H1 (cell line): ENCODE results near the gene ELAPOR1. TPM values are rescaled to one million over a fixed set of nuclear protein-coding genes. Genes with fewer than 3 reads are reported as not detected.

Source experiments
- CTCF ChIA-PET: fragments of 300-600 bp; sonication (Branson Sonifier 250); formaldehyde crosslinking; loops from one replicate; lab custom pipeline; 2021; ENCODE audit not compliant: partially characterized antibody; lab: Charles Lee
- POLR2A ChIA-PET: fragments of 300-600 bp; sonication (Branson Sonifier 250); formaldehyde crosslinking; loops from one replicate; lab custom pipeline; 2021; ENCODE audit warnings: inconsistent platforms; ENCODE audit not compliant: partially characterized antibody; lab: Charles Lee
- DNase-seq, 2 experiments: peaks; one replicate each; pipeline versions ENCODE4 v3.0.0 to v3.0.0-alpha.2; 2010 to 2022; ENCODE audit warnings: low spot score in 2 of 2, low read depth in 1 of 2, mixed read lengths in 1 of 2
- FAIRE-seq: peaks from 2 replicates; lab custom pipeline; 2011; peaks lifted over from hg19 to GRCh38; lab: Jason Lieb, UNC
- H2AFZ ChIP-seq: 2 replicates; pipeline ENCODE4 v1.8.1; 2012; ENCODE audit warnings: low read length, inconsistent platforms
- H2AK5ac ChIP-seq: 2 replicates; pipeline ENCODE4 v1.6.1; 2013; ENCODE audit warnings: low read depth, low read length
- H2BK120ac ChIP-seq: replicated peaks from 2 replicates; pipeline ENCODE3; 2013; ENCODE audit warnings: low read depth, low read length, inconsistent platforms
- H2BK12ac ChIP-seq: 2 replicates; pipeline ENCODE4 v1.6.1; 2013; ENCODE audit warnings: low read depth, low read length
- H2BK15ac ChIP-seq: 2 replicates; pipeline ENCODE4 v1.6.1; 2013; ENCODE audit warnings: low read length
- H2BK20ac ChIP-seq: 2 replicates; pipeline ENCODE4 v1.6.1; 2013; ENCODE audit warnings: low read length
- H2BK5ac ChIP-seq: 2 replicates; pipeline ENCODE4 v1.6.1; 2013; ENCODE audit warnings: low read depth, low read length
- H3K14ac ChIP-seq: 2 replicates; pipeline ENCODE4 v1.6.1; 2013; ENCODE audit warnings: inconsistent platforms; ENCODE audit not compliant: insufficient read length
- H3K18ac ChIP-seq: 2 replicates; pipeline ENCODE4 v1.6.1; 2013; ENCODE audit warnings: low read length; ENCODE audit errors: extremely low read depth
- H3K23ac ChIP-seq: 2 replicates; pipeline ENCODE4 v1.6.1; 2013; ENCODE audit warnings: inconsistent platforms; ENCODE audit not compliant: insufficient read length
- H3K23me2 ChIP-seq: 2 replicates; pipeline ENCODE4 v1.6.1; 2013; ENCODE audit warnings: low read depth, low read length
- H3K27ac ChIP-seq: 2 replicates; pipeline ENCODE4 v1.6.1; 2011; ENCODE audit warnings: low read depth, low read length, inconsistent platforms
- H3K27me3 ChIP-seq, 4 experiments: replicated peaks in 1 of 4; 1 replicate in 1 of 4; 2 replicates in 3 of 4; pipeline versions ENCODE4 v1.6.1 to v1.8.1; 2011 to 2013; ENCODE audit warnings: low read length in 3 of 4, mild to moderate bottlenecking in 3 of 4, inconsistent platforms in 2 of 4, mixed read lengths in 2 of 4, moderate library complexity in 1 of 4; ENCODE audit not compliant: control insufficient read depth in 3 of 4, insufficient read depth in 3 of 4; ENCODE audit errors: extremely low read depth in 1 of 4
- H3K36me3 ChIP-seq, 4 experiments: 2 replicates each; pipeline versions ENCODE4 v1.6.1 to v1.8.1; 2011 to 2013; ENCODE audit warnings: mild to moderate bottlenecking in 4 of 4, low read length in 3 of 4, moderate library complexity in 2 of 4, control low read depth in 1 of 4, inconsistent platforms in 1 of 4; ENCODE audit not compliant: insufficient read depth in 4 of 4, control insufficient read depth in 2 of 4
- H3K4ac ChIP-seq: replicated peaks from 2 replicates; pipeline ENCODE3; 2013; ENCODE audit warnings: low read length, low read depth, mixed read lengths, inconsistent platforms; ENCODE audit not compliant: insufficient read length
- H3K4me1 ChIP-seq, 4 experiments: replicated peaks in 1 of 4; 1 replicate in 1 of 4; 2 replicates in 3 of 4; pipeline versions ENCODE4 v1.6.1 to v1.8.1; 2011 to 2013; ENCODE audit warnings: low read length in 3 of 4, inconsistent platforms in 2 of 4, mixed read lengths in 1 of 4; ENCODE audit not compliant: insufficient read depth in 4 of 4, control insufficient read depth in 3 of 4
- H3K4me2 ChIP-seq, 2 experiments: 2 replicates each; pipeline versions ENCODE4 v1.6.1 to v1.8.1; 2011 to 2013; ENCODE audit warnings: low read depth in 2 of 2, low read length in 2 of 2, control low read depth in 1 of 2, inconsistent platforms in 1 of 2, mild to moderate bottlenecking in 1 of 2; ENCODE audit not compliant: insufficient read depth in 1 of 2
- H3K4me3 ChIP-seq, 4 experiments: fragments of 200-600, 300-600 bp in 1 of 4; sonication (generic), shearing (Covaris generic), sonication (Bioruptor Twin) in 1 of 4; 2 replicates each; pipeline versions ENCODE4 v1.5.1 to v1.8.1; 2011 to 2016; ENCODE audit warnings: low read length in 4 of 4, low read depth in 3 of 4, control low read depth in 2 of 4, inconsistent platforms in 2 of 4, mild to moderate bottlenecking in 2 of 4, mixed read lengths in 1 of 4, moderate library complexity in 1 of 4; ENCODE audit not compliant: insufficient read depth in 2 of 4; ENCODE audit errors: extremely low read depth in 1 of 4
- H3K56ac ChIP-seq: replicated peaks from 2 replicates; pipeline ENCODE3; 2013; ENCODE audit warnings: low read depth, mild to moderate bottlenecking, mixed read lengths, low read length, inconsistent platforms; ENCODE audit not compliant: insufficient read length
- H3K79me1 ChIP-seq: 2 replicates; pipeline ENCODE4 v1.6.1; 2013; ENCODE audit warnings: low read depth, low read length, control low read depth
- H3K79me2 ChIP-seq, 2 experiments: 2 replicates each; pipeline versions ENCODE4 v1.6.1 to v1.8.1; 2012 to 2013; ENCODE audit warnings: low read length in 2 of 2, mild to moderate bottlenecking in 2 of 2, inconsistent platforms in 1 of 2; ENCODE audit not compliant: insufficient read depth in 2 of 2, control insufficient read depth in 1 of 2
- H3K9ac ChIP-seq, 4 experiments: replicated peaks in 1 of 4; 1 replicate in 1 of 4; 2 replicates in 3 of 4; pipeline versions ENCODE4 v1.6.1 to v1.8.1; 2011 to 2013; ENCODE audit warnings: low read depth in 3 of 4, low read length in 3 of 4, control low read depth in 2 of 4, mild to moderate bottlenecking in 2 of 4, moderate library complexity in 2 of 4, inconsistent platforms in 1 of 4; ENCODE audit errors: extremely low read depth in 1 of 4
- H3K9me3 ChIP-seq, 2 experiments: 2 replicates each; pipeline versions ENCODE4 v1.6.1 to v1.8.1; 2012 to 2013; ENCODE audit warnings: mild to moderate bottlenecking in 2 of 2, moderate library complexity in 2 of 2, control low read depth in 1 of 2, inconsistent platforms in 1 of 2, low read depth in 1 of 2, low read length in 1 of 2, mixed read lengths in 1 of 2; ENCODE audit not compliant: insufficient read depth in 2 of 2
- H4K20me1 ChIP-seq, 2 experiments: replicated peaks in 1 of 2; 2 replicates each; pipeline versions ENCODE3 to v1.8.1; 2011 to 2013; ENCODE audit warnings: inconsistent platforms in 2 of 2, low read length in 2 of 2, mild to moderate bottlenecking in 1 of 2; ENCODE audit not compliant: insufficient read depth in 2 of 2, control insufficient read depth in 1 of 2
- H4K5ac ChIP-seq: 2 replicates; pipeline ENCODE4 v1.6.1; 2013; ENCODE audit warnings: low read length, low read depth, mixed read lengths, inconsistent platforms; ENCODE audit not compliant: insufficient read length
- H4K8ac ChIP-seq: 2 replicates; pipeline ENCODE4 v1.8.0; 2013; ENCODE audit warnings: mild to moderate bottlenecking, moderate library complexity, low read length, inconsistent platforms; ENCODE audit not compliant: insufficient read depth; ENCODE audit errors: extremely low read depth
- H4K91ac ChIP-seq: replicated peaks from 2 replicates; pipeline ENCODE3; 2013; ENCODE audit warnings: low read length, mixed read lengths, inconsistent platforms; ENCODE audit not compliant: insufficient read length
- BRCA1 ChIP-seq: IDR thresholded peaks from 2 replicates; pipeline ENCODE4 v1.6.1; 2012; ENCODE audit warnings: low read depth, low read length, improper control_type of control experiment
- CBX5 ChIP-seq: fragments of 300-800, 300-1000 bp; sonication (generic); IDR thresholded peaks from 2 replicates; pipeline ENCODE4 v1.7.1; 2016; ENCODE audit warnings: antibody characterized with exemption, low read length, low read depth
- EZH2 ChIP-seq: fragments of 200-600 bp; sonication (generic); IDR thresholded peaks from 2 replicates; pipeline ENCODE4 v1.7.1; 2012; ENCODE audit warnings: low read depth, mild to moderate bottlenecking, moderate library complexity, low read length, inconsistent platforms; ENCODE audit not compliant: severe bottlenecking
- NANOG ChIP-seq: IDR thresholded peaks from 2 replicates; pipeline ENCODE4 v1.6.1; 2011; ENCODE audit warnings: low read length, low read depth, mild to moderate bottlenecking, inconsistent platforms; ENCODE audit not compliant: insufficient read depth, poor library complexity, severe bottlenecking
- NRF1 ChIP-seq: IDR thresholded peaks from 2 replicates; pipeline ENCODE4 v1.6.1; 2011; ENCODE audit warnings: mild to moderate bottlenecking, low read depth, low read length, improper control_type of control experiment
- RBBP5 ChIP-seq: IDR thresholded peaks from 2 replicates; pipeline ENCODE4 v1.7.1; 2012; ENCODE audit warnings: low read depth, mild to moderate bottlenecking, inconsistent platforms, low read length, moderate library complexity, borderline replicate concordance
- SAP30 ChIP-seq: fragments of 300-600 bp; sonication (generic); IDR thresholded peaks from 2 replicates; pipeline ENCODE4 v1.7.1; 2012; ENCODE audit warnings: low read length, moderate library complexity, mild to moderate bottlenecking, inconsistent platforms; ENCODE audit not compliant: insufficient read depth, insufficient replicate concordance
- SP4 ChIP-seq: IDR thresholded peaks from 2 replicates; pipeline ENCODE4 v1.6.1; 2012; ENCODE audit warnings: low read length, inconsistent platforms
- TCF12 ChIP-seq: IDR thresholded peaks from 2 replicates; pipeline ENCODE4 v1.6.1; 2011; ENCODE audit warnings: low read depth, mild to moderate bottlenecking, low read length
- USF2 ChIP-seq: IDR thresholded peaks from 2 replicates; pipeline ENCODE4 v1.6.1; 2011; ENCODE audit warnings: low read length, improper control_type of control experiment
- YY1 ChIP-seq: IDR thresholded peaks from 2 replicates; pipeline ENCODE4 v1.6.1; 2011; ENCODE audit warnings: low read depth, mild to moderate bottlenecking, low read length
- WGBS, 2 experiments: shearing (Covaris generic) in 1 of 2; methylation state at CpG; one replicate each; pipeline versions ENCODE4 v1.1.6 to v1.1.7; 2013 to 2015; ENCODE audit warnings: low lambda C conversion rate in 2 of 2, mixed read lengths in 2 of 2, inconsistent platforms in 1 of 2, low coverage in 1 of 2, missing lambda C conversion rate in 1 of 2; ENCODE audit not compliant: insufficient replicate concordance in 2 of 2, insufficient coverage in 1 of 2, insufficient read length in 1 of 2; ENCODE audit errors: extremely low coverage in 1 of 2, missing lambda C conversion rate in 1 of 2; 5-methylcytosine and 5-hydroxymethylcytosine counted together
- polyA plus RNA-seq, 7 experiments: library from polyadenylated mRNA; depleted of rRNA in 3 of 7; stranded (reverse) in 5 of 7; unstranded in 2 of 7; fragments of >200 nt in 5 of 7; fragments of 200-250 nt in 2 of 7; gene quantifications; 1 replicate in 5 of 7; 2 replicates in 1 of 7; 4 replicates in 1 of 7; pipeline versions ENCODE4 v1.2.1 to v1.2.3, GENCODE V29; 2011 to 2013; ENCODE audit warnings: missing spikeins in 2 of 7, mixed read lengths in 2 of 7
- total RNA-seq: library from RNA; stranded (reverse); fragmentation: NEBNext Ultra II Directional; extraction: Animal tissue kit (Norgen Biotek cat#: 25700); gene quantifications from 2 replicates; pipeline ENCODE4 v1.2.1, GENCODE V29; 2021

Gene ELAPOR1
- total and polyA plus RNA-seq, 2 of the 8 experiments (the other 6 are each of a cell fraction or from before 2014, with no cell fraction given), result 1.2 to 2.5 TPM

GRCh38 chr1:109080441-109081082, 33.4 kb upstream of the ELAPOR1 start:
- Histone ChIP-seq H3K23ac (no peak overlapping the region), H3K56ac (no peak overlapping the region), H2BK20ac (no peak overlapping the region), H3K4ac (no peak overlapping the region), H4K20me1 (no peaks in the 10 kb centered on the region), H2AFZ (peak overlapping the region; percentile 96), H2BK120ac (no peak overlapping the region), H3K27ac (no peak overlapping the region), H3K79me2 (peaks cover 0 to 2% of the 10 kb centered on the region in 2 experiments; a peak in 2 of 4 replicates), H3K9me3 (no peaks in the 10 kb centered on the region), H2AK5ac (no peak overlapping the region), H3K23me2 (no peaks in the 10 kb centered on the region; the same call in 1 of the 2 replicates), H3K27me3 (no peaks in the 10 kb centered on the region), H2BK5ac (no peak overlapping the region), H4K5ac (no peak overlapping the region), H3K4me2 (peak overlapping the region in 1 of 2 experiments; percentile 73; a peak in 1 of 4 replicates), H3K18ac (no peak overlapping the region; the same call in 1 of the 2 replicates), H2BK15ac (no peak overlapping the region), H4K91ac (no peak overlapping the region), H3K4me3 (no peak overlapping the region), H3K14ac (no peak overlapping the region), H3K79me1 (no peaks in the 10 kb centered on the region), H3K9ac (no peak overlapping the region), H4K8ac (no peak overlapping the region), H2BK12ac (no peak overlapping the region; the same call in 1 of the 2 replicates), H3K36me3 (no peaks in the 10 kb centered on the region), H3K4me1 (peaks cover 0 to 7% (median 3%) of the 10 kb centered on the region in 4 experiments; a peak in 5 of 7 replicates)
- FAIRE-seq (no peak), DNase-seq (no peak)
- ChIA-PET CTCF (interaction anchor here (0.6 to 1.3 kb wide), 2 partner anchors 11 to 147 kb away, joined by 3 read pairs; no protein-coding TSS in a partner anchor), POLR2A (interaction anchor here (0.6 to 5.5 kb wide), 4 partner anchors 8 to 161 kb away, joined by 3 to 34 read pairs (median 4); partner anchors contain the start of gene TMEM167B)
- WGBS, 2 experiments, result 83% methylated on average over 5 of the region's 5 CpGs; no CpG with 5 or more reads in 1 of the 2 experiments
- no peak for TF ChIP-seq BRCA1
- no peak for TF ChIP-seq SAP30
- no peak for TF ChIP-seq EZH2
- TF ChIP-seq RBBP5, result no peak
- no peak for TF ChIP-seq TCF12
- no peak for TF ChIP-seq CBX5
- no peak for TF ChIP-seq YY1
- no peak for TF ChIP-seq SP4
- no peak for TF ChIP-seq USF2
- no peak for TF ChIP-seq NANOG
- no peak for TF ChIP-seq NRF1
